GM18511 (cell line): ENCODE results near the gene VANGL1.
A peak's percentile ranks its signal among the peaks of the same experiment; 100 is the strongest.
"Not testable (repeated sequence)": the region's sequence is repeated elsewhere in the genome, so short reads cannot be mapped to it uniquely, and the experiment has no call there.

ENCODE experiments used
- ATAC-seq: cut with Tn5 transposase; IDR thresholded peaks from one replicate; pipeline ENCODE4 v1.9.1; 2021; ENCODE audit warnings: mild to moderate bottlenecking, moderate library complexity; ENCODE audit not compliant: unreplicated experiment

VANGL1 gene

DNA sequence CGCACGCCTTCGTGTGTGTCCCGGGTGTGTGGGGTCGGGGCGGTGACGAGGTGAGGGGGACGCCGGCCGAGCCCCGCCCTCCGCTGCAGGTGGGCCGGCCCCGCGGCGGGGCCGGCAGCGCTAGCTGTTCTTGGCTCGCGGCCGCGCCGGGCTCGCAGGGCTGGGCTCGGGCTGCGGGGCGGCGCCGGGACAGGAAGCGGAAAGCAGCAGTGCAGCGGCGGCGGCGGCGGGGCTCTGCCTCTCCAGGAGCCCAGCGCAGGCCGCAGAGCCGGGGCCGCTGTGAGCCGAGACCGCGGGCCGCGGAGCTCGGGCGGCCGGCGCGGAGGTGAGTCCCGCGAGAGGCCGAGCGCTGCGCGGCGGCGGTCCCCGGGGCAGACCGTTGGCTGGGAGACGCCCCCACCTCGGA lies at the start of gene VANGL1:
TSS of gene VANGL1 (plus strand) at position 209 of the 406 bp plus-strand sequence. CDS start 9,444 bp downstream, outside the sequence.
- ATAC-seq: peak; percentile 63

DNA sequence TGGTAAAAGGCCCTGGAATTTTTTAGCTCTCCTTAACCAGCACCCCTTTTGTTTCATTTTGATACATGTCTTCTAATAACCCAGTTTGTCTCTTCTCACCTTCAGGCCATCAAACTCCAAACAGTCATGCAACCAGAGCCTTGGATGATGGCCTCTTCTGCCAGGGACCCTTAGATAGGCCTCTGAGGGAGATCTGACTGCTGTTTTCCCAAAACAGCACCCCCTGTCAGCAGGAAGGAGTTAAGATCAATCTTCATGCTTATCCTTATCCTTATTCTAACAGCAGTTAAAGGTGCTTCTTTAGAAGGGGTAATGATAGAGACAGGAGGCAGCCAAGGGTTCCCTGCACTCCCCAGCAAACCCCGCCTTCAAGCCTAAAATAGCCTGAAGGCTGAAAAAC lies 49.5 kb upstream of the VANGL1 start:
- ATAC-seq: no peak

DNA sequence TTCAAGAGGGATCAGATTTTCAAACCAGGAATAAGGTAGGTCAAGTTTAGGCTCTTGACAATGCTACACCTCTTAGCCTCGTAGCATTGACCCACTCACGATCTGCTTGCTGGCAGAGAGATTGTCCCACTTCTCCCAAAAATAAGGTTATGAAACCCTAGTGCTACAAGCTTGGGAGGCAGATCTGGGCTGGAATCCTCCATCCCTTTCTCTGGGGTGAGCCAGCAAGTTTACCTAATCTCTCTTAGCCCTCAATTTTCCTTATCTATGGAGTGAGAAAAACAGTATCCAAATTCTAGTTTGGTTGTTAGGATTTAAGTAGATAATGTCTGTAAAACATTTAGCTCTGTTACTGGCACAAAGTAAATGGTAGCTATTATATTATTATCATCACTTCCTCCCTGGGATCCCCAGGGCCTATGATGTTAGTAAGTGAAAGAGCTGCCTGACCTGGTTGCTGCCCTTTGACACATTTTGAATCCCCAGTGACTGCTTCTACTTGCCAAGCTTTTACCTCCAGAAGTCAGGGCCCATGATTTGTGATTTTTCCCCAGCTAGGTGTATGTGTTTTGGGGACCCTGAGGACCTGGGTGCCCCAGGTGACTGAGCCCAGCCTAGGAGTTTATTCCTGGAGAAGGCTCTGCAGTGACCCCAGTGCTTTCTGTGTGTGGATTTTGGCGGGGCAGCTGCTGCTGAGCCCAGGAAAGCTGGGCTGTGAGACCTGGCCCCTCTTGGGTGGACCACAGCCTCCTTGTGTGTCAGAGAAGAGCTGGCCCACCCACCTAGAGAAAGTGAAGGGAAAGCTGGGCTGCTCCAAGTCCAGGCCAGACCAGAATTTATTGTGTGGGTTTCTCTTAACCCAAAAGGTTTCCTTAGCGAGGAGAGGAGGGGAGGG lies 48.2 kb upstream of the VANGL1 start:
- ATAC-seq: no peak

DNA sequence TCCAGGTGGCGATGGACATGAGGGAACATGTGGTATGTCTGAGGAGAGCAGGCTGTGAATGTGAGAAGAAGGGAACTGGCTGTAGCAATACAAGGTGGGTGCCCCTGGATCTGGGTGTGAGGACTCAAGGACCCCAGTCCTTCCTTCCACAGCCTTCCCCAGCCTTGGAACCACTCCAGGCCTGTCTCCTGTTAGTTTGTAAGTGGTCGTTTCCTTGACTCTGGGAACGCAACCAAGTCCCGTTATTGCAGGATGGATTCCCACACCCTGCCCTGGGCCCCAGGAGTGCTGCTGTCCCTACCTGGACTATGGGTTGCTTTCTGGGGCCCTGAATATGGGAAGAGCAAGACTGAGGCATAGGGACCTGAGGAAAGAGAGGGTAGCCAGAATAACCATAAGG lies 47.2 kb upstream of the VANGL1 start:
- no peak for ATAC-seq

DNA sequence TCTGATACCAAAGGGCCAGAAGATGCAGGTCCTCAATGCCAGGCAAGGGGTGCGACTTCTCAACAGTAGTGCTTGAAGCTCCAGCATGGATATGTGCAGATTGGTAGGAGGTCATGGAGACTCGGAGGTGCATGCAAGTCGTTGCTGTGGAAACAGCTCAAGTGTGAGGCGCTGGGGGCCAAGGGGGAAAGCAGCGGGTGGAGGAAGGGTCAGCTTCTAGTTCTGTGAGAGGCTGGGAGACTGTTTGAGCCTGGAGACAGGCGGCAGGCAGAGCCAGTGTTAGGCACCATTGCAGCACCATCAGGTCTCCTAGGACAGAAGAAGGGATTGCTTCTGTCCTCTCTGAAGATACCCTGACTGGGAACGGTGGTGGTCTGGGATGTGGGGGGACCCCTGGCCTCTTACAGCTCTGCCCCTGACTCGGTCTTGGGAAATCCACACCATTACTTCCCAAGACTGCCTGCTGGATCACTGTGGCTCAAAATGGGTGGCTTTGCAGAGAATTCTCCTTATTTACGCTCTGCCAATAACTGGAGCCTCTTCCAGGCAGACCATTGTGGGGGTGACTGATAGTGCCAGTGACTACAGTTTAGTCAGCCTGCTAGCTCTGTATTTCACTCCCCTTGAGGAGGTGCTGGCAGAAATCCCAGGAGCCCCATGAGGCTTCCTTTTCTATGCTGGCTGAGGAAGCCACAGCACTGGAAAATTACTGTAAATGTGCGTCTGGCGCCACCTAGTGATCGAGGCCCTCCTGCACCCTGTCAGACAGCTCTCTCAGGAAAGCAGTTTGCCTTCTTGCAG lies 46.3 kb upstream of the VANGL1 start:
- peak; percentile 80 for ATAC-seq

DNA sequence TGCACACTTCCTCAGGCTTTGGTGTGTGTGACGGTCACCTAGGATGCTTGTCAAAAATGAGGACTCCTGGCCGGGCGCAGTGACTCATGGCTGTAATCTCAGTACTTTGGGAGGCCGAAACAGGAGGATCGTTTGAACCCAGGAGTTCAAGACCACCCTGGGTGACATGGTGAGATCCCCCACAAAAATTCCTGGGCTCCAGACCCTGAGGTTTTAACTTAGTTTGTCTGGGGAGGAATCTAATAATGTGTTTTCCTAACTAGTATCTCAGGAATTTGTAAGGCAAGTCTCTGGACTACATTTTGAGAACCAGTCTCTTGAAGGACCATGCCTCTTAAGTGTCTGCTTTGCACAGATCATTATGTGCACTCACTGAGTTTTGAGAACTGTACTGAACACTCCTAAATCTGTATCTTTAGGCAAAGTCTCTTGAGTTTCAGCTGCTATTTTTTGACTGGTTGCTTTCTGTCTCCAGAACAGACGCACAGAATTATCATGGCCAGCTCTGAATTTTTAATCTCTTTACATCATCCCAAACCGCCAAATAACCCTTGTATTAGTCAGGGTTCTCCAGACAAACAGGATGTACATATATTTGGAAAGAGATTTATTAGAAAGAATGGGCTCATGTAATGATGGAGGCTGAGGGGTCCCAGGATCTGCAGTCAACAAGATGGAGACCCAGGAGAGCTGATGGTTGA lies 45.5 kb upstream of the VANGL1 start:
- no peak for ATAC-seq

DNA sequence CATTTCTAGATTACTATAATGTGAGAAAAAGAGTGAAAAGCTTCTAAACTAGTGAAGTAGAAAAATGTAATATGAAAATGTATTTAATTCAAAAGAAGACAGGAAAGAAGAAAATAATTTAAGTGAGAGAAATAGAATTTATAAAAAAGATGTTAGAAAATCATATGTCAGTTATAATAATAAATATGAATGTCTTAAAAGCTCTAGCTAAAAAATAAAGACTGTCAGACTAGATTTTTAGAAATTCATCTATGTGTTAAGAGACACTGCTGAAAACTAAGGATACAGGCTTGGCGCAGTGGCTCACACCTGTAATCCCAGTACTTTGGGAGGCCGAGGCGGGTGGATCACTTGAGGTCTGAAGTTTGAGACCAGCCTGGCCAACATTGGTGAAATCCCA lies 37.3 kb upstream of the VANGL1 start:
- ATAC-seq: no peak

DNA sequence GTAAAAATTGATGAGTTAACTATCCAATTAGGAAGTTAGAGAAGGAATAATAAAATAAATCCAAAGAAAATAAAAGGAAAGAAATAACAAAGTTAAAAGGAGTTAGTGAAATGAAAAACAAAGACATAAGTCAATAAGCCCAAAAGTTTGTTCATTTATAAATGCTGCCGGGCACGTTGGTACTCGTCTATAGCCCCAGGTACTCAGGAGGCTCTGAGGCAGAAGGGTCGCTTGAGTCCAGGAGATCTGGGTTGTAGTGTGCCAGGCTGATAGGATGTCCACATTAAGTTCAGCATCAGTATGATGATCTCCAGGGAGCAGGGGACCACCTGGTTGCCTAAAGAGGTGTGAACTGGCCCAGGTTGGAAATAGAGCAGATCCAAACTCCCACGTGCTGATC lies 35.5 kb upstream of the VANGL1 start:
- ATAC-seq: no peak

DNA sequence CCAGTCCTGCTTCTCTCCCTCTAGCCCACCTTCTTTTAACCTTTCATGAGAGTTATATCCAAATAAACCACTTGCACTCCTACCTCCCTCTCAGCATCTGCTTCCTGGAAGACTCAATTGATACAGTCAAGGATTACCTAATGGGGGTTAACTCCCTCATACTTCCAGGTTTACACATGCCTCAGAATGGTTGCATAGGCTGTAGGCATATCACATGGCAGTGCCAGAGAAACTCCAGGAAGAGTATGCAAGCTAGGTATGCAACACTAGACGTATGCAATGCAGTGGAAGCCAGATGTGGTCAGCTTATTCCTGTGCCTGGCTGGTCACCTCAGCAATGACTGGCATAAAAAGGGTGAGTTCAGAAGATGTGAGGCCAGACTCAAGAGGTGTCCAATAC lies 32.7 kb upstream of the VANGL1 start:
- no peak for ATAC-seq

DNA sequence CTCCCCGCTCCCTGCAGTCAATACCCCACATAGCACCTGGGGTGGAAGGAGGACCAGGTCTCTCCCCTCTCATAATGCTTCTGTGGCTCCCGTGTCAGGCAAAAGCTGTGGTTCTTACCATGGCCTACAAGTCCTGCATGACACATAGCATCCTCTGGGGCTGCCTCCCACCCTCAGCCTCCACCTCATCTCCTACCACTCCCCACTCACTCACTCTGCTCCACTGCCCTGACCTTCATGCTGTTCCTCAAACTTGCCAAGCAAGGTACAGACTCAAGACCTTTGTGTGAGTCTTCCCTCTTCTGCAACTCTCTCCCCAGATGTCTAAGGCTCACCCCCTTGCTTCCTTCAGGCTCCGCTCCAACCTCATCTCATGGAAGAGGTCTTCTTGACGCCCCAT lies 28.0 kb upstream of the VANGL1 start:
- no peak for ATAC-seq

DNA sequence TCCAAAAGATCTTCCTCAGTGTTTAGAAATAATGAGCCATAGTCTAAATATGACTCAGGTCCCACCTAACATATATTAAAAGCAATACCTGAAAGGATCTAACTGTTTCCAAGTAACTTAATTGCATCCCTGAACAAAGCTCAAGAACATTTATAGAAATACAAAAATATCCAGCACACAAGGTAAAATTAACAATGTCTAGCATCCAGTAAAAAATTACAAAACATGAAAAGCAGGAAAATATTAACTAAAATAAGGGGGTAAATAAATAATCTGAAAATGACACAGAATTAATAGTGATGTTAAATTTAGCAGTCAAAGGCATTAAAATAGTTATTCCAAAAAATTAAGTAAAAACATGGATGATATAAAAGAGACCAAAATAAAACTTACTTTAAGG lies 21.3 kb upstream of the VANGL1 start:
- no peak for ATAC-seq

DNA sequence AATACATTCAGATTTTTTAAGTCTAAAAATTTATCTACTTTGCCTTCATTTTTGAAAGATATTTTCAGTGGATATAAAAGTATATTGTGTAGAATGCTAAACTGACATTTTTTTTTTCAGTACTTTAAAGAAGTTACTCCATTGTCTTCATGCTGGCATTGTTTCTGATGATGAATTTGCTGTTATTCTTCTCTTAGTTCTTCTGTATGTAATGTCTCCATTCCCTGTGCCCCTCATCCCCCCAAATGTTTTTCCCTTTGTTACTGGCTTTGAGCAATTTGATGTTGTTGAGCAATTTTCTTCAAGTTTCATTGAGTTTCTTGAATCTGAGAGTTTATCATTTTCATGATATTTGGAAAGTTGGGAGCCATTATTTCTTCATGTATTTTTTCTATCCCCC lies 20.8 kb upstream of the VANGL1 start:
- ATAC-seq: no peak

DNA sequence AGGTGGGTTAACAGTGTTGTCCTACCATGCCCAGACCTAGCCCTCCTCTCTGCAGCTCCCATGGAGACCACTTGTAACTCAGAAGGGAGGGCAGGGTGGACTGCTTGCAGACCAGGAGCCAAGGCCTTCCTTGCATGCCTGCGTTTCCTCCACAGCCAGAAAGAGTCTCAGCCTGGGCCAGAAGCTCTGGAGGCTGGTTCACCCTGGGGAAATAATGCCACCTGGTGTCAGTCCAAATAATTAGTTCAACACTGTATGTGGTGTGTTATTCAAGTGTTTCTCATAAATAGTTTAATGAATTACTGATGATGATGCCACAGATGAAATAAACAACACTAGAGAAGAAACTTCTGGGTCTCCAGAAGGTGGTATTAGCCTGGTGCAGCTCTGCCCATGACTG lies 16.9 kb upstream of the VANGL1 start:
- ATAC-seq: no peak

DNA sequence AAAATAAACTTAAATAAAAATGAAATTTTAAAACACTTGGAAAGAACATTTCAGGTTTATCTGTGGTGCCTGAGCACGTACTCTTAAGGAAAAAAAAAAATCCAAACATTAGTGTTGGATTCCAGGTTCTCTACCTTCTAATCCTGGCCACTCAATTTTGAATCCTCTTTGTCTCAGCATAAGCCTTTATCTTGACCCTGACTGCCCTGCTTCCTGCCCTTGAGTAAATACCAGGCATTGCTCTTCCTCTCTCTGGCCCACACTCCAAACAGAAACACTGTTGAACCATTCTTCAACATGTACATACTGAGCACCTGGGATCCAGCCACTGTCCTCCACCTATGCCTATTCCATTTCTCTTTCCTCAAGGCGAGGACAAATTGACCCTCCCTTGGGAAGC lies 11.4 kb upstream of the VANGL1 start:
- ATAC-seq: no peak

DNA sequence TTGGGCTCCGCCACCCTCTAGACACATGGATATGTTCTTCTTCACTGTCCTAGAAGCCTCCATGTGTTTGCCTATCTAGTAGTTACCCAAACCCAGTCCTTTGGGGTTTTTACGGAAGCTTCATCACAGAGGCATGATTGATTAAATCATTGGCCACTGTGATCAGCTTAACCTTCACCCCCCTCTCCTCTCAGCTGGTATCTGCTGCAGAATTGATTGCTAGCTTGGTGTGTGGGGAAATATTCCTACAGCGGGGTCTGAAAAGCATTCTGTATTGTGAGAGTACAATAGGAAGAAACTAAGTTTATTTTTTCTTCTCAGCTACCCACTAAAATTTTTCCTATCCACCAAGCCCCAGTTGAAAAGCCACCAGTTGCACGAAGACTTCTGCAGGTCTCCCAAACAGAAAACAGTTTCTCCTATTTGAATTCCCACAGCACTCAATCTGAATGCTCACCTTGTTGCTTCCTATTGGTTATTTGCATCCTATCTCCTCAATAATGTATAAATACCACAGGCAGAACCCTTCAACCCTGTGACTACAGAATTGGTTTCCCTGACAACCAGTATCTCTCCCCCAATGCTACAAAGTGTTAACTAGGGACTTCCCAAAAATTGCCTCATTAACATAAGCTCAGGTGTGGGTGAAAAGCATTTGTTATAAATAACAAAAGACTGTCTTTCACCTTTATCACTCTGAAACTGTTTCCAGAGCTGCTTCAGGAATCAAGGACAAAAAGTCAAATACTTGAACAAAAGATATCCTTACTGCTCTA lies 9.3 kb upstream of the VANGL1 start:
- ATAC-seq: no peak

DNA sequence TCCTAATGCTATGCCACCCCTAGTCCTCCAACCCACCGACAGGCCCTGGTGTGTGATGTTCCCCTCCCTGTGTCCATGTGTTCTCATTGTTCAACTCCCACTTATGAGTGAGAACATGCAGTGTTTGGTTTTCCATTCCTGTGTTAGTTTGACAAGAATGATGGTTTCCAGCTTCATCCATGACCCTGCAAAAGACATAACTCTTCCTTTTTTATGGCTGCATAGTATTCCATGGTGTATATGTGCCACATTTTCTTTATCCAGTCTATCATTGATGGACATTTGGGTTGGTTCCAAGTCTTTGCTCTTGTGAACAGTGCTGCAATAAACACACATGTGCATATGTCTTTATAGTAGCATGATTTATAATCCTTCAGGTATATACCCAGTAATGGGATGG lies 8.2 kb upstream of the VANGL1 start:
- ATAC-seq: not testable (repeated sequence)

DNA sequence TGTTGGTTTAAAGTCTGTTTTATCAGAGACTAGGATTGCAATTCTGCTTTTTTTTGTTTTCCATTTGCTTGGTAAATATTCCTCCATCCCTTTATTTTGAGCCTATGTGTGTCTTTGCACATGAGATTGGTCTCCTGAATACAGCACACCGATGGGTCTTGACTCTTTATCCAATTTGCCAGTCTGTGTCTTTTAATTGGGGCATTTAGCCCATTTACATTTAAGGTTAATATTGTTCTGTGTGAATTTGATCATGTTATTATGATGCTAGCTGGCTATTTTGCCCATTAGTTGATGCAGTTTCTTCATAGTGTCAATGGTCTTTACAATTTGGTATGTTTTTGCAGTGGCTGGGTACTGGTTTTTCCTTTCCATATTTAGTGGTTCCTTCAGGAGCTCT lies 4.5 kb upstream of the VANGL1 start:
- not testable (repeated sequence) for ATAC-seq

DNA sequence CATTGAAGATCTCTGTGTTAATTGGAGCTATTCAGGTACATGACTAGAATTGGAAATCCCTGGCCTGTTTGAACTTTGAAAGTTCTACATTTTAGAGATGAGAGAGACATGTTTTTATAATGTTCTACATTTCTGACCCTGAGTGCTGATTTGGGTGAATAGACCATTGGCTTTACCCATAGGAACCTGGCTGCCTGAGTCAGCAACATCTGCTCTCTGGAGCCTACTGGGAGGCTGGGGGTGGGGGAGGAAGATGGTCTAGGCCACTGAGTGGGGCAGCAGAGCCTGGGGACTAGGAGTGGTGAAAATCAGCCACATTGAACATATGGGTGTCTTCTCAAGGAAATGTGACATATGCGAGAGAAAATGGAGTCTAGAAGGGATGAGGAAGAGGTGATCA lies 1.4 kb upstream of the VANGL1 start:
- ATAC-seq: no peak

DNA sequence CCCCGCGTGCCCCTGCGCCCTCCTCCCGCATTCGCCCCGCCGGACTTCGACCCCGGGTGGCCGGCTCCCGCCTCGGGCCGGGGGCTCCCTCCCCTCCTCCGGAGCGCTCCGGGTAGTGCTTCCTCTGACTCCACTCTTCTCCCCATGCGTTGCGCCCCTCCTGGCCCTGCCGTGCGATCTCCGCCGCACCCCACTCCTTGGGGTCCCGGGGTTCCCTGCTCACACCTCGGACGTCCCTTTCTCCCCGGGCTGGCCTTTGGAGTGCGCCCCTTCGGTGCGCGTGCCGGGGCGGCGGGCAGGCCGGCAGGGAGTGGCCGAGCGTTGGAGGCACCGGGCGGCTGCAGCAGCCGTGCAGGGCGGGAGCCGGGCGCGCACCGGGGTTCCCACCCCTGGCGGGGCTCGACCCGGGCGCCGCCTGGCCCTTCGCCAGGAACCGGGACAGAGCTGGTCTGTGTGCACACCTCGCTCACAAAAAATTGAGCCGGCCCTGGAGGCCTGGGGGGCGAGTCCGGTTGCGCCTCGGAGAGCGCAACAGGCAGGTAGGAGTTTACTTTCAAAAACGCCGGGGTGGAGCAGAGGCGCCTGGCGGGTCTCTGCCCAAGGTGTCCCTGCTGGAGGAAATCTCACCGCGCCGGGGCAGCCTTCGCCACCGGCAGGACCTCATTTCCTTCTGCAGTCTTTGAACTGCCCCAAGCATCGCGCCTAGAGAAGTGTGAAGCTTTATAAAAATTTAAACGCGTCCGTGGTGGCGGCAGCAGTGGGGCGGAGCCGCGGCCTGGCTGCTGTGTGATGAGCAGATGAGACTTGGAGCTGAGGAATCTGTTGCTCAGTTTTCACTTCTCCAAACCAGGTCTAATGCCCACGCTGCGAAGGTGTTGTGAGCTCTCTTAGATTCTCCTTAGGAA lies 650 bp downstream of the VANGL1 start:
- peak; percentile 76 for ATAC-seq

DNA sequence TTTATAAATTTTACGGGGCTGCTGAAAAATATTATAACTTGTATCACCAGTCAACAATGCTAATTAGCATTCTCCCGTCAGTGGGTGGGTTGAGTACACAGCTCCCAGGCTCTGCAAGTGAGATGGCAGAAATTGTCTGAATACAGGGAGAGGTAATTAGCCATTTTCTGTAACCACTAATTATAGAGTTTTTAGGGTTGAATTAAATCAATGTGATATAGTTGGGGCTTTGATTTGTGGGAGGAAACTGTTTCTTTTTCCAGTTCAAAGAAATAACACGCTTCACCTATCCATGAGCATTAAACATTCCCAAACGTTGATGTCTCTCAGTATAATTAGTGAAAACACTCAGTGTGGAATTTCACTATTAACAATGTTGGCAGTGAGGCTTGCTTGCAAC lies 1.5 kb downstream of the VANGL1 start:
- no peak for ATAC-seq
